GM12865 (cell line): ENCODE results near the gene RPGRIP1L.

Source experiments
- DNase-seq: peaks from one replicate; pipeline ENCODE4 v3.0.0; 2010; ENCODE audit warnings: low read depth
- H3K4me3 ChIP-seq: 2 replicates; pipeline ENCODE4 v1.5.1; 2011; ENCODE audit warnings: mild to moderate bottlenecking, low read depth, low read length, control low read depth
- CTCF ChIP-seq: IDR thresholded peaks from 2 replicates; pipeline ENCODE4 v1.5.1; 2011; ENCODE audit warnings: low read length, control low read depth, low read depth, inconsistent platforms; ENCODE audit not compliant: insufficient read depth; ENCODE audit errors: missing control alignments

RPGRIP1L gene

DNA sequence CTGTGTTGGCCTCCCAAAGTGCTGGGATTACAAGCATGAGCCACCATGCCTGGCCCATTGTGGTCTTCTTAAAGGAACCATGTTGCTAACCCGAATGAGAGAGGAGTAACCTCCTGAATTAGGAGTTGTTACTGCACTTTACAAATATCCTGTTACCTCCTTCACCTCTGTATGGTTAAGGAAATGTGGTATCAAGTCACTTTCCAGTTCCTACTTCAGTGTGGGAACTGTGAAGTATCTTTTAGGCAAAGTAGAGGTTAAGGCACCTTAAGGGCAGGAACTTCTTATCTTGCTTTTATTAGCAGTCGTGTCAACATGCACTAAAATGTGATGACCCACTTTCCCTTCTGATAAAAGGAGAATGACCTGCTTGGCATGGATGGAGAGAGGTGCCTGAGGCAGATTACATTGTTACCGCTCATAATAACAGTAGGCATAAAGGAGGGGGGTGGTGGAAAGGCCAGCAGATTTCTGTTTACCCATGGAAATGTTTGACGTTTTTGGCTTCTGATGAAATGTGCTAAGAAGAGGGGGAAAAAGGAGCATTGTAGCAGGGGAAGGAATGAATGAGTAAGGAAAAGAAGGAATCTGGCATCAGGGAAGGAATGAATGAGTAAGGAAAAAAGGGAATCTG lies 28.8 kb upstream of the RPGRIP1L start:
- TF ChIP-seq CTCF: no peak
- no peak overlapping the region for H3K4me3 ChIP-seq
- no peak for DNase-seq

DNA sequence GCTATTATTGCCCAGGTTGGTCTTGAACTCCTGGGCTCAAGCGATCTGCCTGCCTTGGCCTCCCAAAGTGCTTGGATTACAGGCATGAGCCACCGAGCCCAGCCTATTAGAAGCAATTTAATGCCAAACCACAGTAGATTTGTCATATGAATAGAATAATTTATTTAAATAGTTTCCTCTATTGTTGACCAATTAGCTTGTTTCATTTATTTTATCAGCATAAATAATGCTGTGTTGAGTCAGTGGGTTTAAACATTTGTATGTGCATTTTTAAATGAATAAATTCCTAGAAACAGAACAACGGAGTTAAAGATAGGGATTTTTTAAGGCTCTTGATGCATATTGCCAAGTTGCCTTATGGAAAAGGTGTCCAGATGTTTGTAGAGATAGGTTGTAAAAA lies 27.0 kb upstream of the RPGRIP1L start:
- H3K4me3 ChIP-seq: no peak overlapping the region
- DNase-seq: no peak
- no peak for TF ChIP-seq CTCF

DNA sequence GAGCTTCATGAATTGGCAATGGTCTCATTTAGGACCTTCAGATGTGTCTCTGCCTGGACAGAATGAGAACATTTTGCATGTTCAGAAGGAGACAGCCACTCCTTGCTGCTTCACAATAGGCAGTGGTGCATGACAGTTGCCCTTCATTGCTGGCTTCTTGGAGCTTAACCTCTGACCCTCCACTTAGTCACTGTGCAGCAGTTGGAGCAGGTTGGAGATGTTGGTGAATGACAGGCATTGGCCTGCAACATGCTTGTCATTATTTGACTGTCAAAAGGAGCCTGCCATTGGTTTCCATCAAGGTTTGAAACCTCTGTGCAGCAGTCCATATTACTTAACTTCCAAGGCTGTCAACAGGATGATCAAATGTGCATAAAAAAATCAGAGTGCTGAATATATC lies 23.0 kb upstream of the RPGRIP1L start:
- H3K4me3 ChIP-seq: no peak overlapping the region
- no peak for TF ChIP-seq CTCF
- DNase-seq: no peak

DNA sequence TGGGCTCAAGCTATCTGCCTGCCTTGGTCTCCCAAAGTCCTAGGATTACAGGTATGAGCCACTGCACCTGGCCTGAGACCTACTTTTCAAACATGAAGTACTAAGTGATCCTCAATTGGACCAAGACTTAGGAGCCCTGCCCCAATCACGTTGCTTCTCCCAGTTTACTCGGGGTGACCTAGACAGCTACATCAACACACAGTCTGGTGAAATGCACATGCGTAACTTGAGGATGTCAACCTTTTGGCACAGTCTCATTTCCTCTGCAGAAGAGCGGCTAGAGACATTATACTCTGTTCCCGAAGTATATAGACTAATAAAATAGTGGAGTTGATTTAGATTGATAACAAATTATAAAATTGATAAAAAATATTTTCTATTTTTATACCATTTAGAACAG lies 17.4 kb upstream of the RPGRIP1L start:
- TF ChIP-seq CTCF: no peak
- H3K4me3 ChIP-seq: no peak overlapping the region
- no peak for DNase-seq

DNA sequence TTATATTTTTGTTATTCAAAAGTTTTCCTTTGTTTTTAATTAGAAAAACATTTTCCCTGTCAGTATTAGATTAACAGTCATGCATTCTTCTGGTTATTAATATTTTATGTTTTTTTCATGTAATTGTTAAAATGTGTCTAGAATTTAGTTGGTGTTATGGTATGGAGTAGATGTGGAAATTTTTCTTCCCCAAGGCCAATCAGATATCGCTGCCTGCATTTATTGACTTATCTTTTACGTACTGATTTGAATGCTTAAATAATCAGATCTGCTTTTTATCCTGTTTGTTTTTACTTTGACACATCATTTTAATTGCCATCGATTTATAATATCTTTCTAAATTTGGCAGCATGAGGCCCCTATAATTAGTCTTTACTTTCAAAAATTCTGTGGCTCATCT lies 13.9 kb upstream of the RPGRIP1L start:
- no peak overlapping the region for H3K4me3 ChIP-seq
- no peak for TF ChIP-seq CTCF
- DNase-seq: no peak

GRCh38 chr16:53715023-53715384 lies 11.3 kb upstream of the RPGRIP1L start:
- H3K4me3 ChIP-seq: no peak overlapping the region
- DNase-seq: no peak
- TF ChIP-seq CTCF: no peak

GRCh38 chr16:53714205-53715022 lies 10.8 kb upstream of the RPGRIP1L start:
- no peak for TF ChIP-seq CTCF
- no peak for DNase-seq
- H3K4me3 ChIP-seq: no peak overlapping the region
